GM19025 (cell line): ENCODE results near the gene PTPRM.

ENCODE experiments used
- ATAC-seq: cut with Tn5 transposase; IDR thresholded peaks from one replicate; pipeline ENCODE4 v1.9.1; 2021; ENCODE audit warnings: mild to moderate bottlenecking, low read depth, moderate library complexity; ENCODE audit not compliant: unreplicated experiment

Gene PTPRM

DNA sequence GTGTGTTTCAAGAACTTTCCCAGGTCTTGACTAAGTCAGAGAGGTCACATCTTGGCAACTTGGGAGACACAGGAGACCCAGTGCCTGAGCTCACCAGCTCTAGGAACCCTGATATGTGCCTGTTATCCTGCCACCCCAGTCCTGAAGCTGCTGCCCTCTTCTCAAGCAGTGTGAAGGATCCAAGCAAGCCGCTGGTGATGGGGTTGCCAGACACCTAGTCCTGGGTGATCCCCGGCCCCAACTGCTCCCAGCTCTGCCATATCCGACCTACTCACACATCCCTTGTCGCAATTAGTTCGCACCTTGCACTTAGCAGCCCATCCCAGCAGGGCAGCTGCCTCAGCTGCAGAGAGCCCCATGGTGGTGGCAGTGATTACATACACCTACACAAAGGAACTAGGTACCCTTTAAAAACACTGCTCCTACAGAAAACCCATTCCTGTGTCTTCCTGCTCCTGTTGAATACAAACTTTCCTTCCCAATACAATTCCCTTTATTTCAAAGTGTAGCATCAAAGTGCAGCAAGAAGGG is 794.9 kb downstream of the PTPRM start:
- ATAC-seq, result no peak

DNA sequence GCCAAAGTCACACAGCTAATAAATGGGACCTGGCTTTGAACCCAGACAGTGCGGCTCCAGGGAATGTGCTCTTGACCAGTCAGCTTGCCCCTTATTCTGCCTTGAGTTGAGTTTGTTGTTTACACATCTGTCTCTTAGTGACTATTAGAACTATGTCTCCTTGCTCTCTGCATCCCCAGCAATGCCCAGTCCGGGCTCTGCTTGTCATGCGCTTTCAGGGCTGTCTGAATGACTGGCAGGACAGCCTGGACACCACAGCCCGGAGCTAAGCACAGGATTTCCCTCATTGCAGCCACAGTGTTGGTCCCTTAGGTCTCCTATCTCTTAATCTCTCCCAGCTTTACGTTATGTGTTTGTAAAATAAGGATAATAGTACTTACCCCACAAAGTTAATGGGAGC is 795.7 kb downstream of the PTPRM start:
- no peak for ATAC-seq

DNA sequence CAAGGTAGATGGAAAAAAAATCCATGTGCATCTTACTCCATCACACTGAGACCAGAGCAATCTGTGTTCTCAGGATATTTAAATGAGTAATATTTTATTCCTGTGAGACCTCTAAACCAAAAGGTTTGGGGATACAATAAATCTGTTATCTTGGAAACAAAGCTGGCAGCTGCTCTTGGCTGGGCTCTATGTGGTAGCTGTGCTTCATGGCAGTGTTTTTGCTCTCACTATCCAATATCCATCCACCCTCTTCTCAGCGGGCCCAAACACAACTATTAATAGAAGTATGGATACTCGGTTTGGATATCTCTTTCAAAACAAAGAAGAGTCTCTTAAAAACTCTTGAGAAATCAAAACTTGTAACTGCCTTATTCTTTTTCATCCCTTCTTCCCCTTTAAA is 797.3 kb downstream of the PTPRM start:
- ATAC-seq, result no peak

DNA sequence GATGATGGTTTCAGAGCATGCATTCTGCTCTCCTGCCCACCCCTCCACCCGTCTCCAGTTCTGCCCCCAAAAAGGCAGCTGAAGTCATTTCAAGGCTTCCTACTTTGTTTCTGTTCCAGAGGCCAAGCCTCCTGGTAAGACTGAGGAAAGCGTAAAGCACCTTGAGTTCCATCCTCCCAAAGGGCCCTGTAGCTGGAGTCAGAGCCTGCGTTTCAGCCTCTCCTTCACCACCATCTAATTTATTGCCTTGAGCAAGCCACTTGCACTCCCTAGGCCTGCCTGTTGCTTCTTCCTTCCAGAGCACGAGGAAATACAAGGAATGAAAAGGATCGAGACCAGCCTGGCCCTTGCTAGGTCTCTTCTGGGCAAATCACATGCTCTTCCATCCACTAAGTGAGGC is 797.9 kb downstream of the PTPRM start:
- no peak for ATAC-seq

DNA sequence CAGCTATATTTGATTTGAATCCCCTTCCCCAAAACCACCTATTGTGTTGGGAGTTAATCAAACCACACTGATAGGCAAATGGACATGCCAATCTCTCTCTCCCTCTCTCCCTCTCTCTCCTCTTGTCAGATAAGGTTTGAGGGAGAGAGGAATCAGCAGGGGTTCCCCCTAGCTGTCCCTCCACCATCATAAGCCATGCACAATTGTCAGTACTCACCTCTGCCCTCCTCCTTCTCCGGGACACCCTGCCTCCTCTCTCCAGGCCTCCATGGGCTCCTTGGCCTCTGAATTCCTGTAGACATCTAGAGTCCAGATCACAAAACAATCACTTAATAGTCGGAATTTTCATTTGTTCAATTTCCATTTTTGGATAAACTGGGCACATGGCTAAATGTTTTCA is 798.4 kb downstream of the PTPRM start:
- ATAC-seq, result no peak

DNA sequence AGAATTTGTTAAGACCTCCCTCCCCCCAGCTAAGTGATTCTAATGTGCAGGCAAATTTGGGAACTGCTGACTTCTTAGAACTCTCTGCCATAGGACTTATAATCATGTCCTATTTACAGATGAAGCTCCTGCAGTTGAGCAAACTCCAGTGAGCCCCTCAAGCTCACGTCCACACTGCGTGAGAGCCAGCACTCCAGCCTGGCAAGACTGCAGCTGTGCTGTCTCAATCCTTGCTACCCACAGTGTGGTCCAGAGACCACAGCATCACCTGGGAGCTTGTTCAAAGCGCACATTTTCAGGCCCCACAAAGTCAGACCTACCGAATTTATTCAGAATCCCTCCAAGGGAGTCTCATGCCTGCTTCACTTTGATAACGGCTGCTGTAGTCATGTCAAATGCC is 799.0 kb downstream of the PTPRM start:
- ATAC-seq, result no peak

DNA sequence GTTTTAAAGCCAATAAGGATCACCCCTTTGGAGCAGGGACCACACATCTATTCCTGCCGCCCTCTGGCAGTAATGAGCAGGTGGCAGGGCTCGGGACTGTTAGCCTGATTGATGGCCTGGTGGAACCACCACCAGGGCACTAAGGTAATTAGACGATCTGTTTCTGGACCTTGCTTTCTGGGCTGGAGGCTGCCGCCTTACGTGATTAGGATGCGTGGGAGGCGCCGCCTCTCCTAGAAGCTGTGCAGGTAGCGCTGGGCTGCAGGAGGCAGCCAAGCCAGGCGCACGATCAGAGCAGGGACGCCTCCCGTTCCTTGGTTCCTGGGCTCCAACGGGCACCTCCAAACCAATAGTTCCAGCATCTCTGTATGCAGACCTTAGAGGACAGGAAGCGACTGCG is 799.5 kb downstream of the PTPRM start:
- ATAC-seq, result no peak

DNA sequence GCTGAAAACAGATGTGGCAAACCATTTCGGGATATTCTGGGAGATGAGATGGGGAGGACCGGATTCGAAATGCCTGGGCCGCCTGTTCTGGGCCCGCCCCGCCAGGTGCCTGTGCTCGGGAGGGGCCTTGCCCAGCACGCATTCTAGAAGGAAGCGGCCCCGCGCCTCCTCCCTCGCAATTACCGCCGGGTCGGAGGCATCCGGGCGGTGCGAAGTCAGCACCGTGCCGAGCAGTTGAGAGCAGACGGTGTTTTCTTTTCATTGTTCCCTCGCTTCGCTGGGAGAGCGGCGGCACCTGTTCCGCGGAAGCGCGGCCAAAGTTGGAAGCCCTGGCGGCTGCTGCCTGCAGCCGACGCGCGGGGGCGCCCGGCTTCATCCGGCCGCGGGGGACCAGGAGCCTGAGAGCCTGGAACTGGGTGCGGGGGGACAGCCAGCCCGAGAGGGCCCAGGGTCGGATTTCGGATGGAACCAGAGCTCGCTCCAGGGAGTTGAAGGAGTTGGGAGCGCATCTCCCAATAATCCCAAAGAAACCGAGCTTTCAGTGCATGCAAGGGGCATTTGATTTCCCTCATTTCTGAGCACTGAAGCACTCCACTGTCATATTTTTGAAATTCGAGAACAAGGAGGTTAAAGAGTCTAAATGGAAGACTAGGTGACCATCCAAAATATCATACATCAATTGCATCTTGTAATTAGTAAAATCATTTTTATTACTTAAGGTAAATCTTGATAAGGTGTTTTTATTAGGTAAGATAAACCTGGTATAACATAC is 800.3 kb downstream of the PTPRM start:
- ATAC-seq, result no peak

DNA sequence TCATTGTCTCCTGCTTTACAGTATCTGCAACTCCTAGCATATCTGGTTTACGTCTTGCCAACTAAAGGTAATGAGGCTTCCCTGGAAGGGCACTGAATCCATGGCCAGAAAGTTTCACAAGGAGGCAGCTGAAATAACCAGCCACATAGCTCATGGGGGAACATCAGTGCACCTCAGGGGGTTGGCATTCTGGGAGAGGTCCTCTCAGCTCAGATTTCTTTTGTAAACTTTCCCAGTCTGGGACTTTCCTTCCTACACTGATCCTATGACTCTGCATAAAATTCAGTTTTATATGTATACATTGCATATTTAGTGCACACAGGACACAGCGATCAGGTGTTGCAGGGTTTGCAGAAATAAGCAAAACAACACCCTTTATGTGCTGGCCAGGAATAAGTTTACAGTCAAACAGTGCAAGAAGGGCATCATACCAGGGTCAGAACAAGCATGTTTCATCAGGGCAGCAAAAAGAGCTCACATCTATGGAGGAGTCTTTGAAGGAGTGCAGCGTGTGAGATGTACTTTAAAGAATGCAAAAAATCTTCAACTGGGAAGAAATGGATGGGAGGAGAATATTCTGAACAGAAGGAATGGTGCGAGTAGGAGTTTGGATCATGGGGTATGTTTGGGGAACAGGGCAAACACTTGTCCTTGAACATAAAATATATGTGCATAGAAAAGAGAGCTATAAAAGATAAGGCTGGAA is 801.5 kb downstream of the PTPRM start:
- no peak for ATAC-seq

DNA sequence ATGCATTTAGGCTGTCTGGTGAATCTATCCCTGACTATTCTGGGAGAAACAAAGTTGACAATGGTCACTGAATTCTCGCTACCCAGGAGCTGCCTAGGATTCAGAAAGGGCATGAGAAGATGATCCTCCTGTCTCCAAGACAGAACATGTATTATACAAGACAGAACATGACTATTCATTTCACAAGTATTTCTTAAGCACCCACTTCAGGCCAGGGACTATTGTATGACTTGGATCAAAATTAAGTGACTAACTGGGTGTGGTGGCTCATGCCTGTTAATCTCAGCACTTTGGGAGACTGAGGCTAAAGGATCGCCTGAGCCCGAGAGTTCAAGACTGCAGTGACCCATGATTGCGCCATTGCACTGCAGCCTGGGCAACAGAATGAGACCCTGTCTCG is 806.4 kb downstream of the PTPRM start:
- ATAC-seq, result no peak

DNA sequence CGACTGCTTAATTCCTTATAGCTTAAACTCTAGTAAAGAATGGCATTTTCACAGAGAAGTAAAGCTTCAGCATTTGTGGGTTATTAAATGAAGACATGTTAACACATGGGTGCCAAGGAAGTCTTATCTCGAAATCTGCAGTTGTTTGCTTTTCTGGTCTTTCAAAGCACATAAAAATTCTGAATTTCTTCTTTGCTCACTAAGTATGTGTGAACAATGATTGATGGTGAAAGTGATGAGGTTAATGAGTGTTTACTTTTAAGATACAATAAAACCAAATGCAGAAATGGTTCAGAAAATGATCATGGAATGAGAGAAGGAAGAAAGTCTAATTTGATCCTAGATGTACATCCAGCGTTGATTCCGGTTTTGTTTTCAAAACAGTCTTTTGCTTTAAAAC is 807.6 kb downstream of the PTPRM start:
- no peak for ATAC-seq

DNA sequence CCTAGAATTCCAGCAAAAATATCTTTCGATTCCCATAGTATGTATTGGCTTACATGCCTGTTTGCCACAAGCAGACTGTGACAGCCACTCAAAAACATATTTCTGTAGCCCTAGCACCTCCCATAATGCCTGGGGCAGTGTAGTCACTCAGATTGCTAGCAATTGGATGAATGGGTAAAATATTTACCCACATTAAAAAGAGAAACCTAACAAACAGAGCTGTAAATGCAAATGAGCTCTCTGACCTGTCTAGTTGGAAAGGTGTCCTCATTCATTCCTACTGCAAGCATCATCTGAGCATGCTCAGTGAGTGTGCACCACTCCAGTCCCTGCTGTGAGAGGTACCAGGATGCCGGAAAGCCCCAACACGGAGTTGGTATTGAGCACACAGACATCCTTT is 808.1 kb downstream of the PTPRM start:
- ATAC-seq, result no peak

DNA sequence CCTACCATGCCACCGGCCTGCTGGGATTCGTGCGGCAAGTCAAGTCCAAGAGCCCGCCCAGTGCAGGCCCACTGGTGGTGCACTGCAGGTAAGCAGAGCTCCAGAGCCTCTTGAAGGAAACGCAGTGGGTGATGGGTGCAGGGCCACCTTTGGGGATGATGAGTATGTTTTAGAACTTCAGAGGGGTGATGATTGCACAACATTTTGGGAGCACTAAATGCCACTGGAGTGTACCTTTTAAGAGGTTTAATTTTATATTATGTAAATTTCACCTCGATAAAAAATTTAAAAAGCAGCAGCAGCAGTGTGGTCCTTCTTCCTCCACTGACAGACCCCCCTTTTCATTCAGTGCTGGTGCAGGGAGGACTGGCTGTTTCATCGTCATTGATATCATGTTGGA is 809.0 kb downstream of the PTPRM start:
- ATAC-seq, result no peak

DNA sequence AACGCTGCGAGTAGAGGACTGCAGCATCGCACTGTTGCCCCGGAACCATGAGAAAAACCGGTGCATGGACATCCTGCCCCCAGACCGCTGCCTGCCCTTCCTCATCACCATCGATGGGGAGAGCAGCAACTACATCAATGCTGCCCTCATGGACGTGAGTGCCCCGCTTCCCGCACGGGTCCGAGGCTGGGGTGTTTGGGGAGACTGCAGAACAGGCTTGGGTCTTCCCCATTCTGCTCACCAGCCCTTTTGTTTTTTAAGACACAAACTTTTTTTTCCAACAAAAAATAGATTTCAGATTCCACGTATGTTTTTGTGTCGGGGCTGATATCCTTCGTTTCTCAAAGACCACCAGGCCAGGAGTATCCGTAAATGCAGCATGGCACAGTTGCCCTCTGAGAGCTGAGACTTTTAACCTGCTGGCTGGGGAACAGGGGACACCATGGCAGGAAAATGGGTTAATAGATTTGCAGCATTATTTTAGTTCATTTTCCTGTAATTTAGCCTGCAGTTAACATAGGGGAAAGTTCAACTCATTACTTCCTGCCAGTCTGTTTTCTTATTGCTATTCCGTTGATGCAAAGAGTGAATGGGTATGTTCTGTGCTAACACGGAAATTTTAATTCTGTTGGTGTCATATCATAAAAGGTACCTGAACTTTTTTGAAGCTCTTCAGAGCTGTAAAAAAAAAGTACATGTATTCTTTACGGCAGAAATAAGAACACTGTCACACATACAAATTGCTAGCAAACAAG is 812.2 kb downstream of the PTPRM start:
- no peak for ATAC-seq

DNA sequence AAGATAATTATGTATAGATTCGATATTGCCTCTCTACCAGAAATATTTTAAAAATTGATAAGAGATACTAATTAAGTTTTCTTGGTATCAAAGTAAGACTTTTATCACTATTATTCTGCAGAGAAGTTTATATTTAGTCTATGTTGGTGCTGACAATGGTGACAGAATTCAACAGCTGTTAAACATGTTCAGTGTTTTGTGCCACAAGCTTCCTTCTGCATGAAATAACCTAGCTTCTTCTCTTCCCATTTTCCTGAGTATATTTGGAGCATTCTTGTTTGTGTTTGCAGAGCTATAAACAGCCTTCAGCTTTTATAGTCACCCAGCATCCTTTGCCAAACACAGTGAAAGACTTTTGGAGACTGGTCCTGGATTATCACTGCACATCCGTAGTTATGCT is 812.9 kb downstream of the PTPRM start:
- no peak for ATAC-seq

DNA sequence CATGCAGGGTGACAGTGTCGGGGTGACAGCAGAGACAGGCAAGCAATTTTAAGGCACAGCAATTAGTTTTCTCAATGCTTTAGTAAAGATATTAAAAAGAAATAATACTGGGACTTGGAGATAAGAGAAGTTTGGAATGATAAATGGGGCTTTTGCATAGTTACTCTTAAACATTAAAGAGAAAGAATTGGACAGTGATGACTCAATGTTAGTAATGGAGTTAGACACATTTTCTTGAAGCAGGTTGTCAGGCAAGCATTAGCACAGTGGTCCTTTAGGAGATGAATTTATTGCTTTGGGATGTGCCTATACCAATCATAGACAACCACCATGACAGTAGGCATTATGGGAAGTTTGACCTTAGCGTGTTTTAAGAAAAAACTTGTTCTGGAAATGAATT is 813.8 kb downstream of the PTPRM start:
- ATAC-seq, result no peak

DNA sequence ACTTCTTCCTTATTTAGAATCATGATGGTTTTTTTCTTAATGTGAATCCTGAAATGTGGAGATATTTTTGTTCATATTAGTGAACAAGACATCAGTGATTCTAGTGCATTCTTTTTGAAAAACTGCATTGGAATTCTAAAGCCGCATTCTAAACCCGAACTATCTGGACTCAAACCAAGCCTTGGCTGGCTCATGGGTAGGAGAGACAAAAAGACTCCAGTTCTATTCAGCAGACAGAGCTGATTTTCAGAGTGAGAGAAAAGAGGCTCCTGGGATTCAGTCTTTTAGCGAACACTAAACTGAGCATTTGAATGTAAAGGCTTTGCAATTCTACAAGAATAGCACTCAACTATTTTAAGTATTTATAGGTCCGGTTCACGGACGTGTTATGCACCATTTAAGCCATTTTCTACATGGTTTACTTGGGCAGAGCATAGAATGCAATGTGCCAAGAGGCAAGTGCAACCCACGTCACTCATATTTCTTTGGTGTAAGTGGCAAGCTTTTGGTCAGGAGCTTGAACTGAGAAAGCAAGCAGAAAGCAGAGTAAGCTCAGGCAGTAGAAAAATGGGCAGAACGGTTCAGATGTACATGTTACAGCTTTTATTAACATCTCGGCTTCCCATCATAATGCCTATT is 814.8 kb downstream of the PTPRM start:
- no peak for ATAC-seq

DNA sequence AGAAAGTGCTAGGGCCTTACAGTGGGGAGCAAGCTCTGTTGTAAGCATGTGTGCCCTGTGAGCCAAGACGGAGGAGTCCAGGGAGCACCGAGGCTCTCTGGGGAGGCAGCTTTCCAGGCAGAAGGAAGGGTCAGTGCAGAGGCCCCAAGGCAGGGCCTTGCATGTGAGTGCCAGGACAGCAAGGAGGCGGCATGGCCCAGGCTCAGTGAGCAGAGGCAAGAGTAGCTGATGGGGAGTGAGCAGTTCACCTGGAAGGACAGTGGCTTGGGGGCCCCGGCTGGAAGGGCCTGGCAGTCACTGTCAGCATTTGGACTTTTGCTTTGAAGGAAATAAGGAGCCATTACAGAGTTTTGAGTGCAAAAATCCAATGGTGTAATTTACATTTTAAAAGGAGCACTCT is 818.3 kb downstream of the PTPRM start:
- ATAC-seq, result no peak

DNA sequence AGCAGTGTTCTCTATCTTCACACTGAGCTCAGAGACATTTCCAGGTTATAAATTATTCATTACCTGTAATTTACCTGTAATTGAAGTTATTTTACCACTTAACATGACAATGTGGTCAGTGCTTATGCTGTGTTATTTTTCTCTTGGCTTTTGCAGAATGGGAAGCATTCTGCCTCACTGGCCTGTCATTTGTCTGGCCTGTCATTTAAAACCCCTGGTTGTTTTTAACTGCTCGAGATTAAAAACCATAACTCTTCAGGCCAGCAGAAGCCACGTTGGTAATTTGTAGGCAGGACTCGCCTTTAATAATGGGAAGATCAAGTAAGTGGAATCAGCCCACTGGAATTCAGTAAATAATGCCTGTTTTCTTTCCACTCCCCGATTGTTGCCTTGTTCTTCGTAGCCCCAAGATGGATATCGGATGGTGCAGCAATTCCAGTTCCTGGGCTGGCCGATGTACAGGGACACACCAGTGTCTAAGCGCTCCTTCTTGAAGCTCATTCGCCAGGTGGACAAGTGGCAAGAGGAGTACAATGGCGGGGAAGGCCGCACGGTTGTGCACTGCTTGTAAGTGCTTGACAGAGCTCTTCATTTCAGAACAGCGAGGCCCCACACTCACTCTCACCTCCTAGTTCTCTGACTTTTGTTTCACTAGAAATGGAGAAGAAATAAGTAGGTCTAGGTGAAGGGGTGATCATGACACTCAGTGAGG is 819.7 kb downstream of the PTPRM start:
- ATAC-seq, result no peak
